ENCODE results near the gene TMEM26. TPM values are rescaled to one million over a fixed set of nuclear protein-coding genes. Genes with fewer than 3 reads are reported as not detected.

The TMEM26 gene
- total RNA-seq, 1 experiment from 2014 or later, result not detected

- no TSS peak for BruUV-seq (replicated peaks)
- TF ChIP-seq CTCF (conservative IDR thresholded peaks at IDR 0.05; ENCODE audit: low read depth, low read length) (no peak), EZH2 (IDR thresholded peaks at IDR 0.05; ENCODE audit: low read length, unreplicated experiment) (no peak), EZH2phosphoT487 (IDR thresholded peaks at IDR 0.05; ENCODE audit: borderline replicate concordance, low read length) (no peak)
- ChIA-PET POLR2A (ENCODE audit: unreplicated experiment) (no interaction called here), CTCF (interaction anchor here (0.5 to 0.6 kb wide), 2 partner anchors 116 to 219 kb away, joined by 4 to 11 read pairs; no protein-coding TSS in a partner anchor)
- no peak overlapping the region for H2AFZ ChIP-seq (ENCODE audit: low read length)
- H3K79me2 ChIP-seq (ENCODE audit: low read length), result no peaks in the 10 kb centered on the region
- intact Hi-C loops (cut with micrococcal nuclease), result loop anchor here (5.0 kb wide), 1 partner anchor 33 kb away; no protein-coding TSS in a partner anchor
- H3K27me3 ChIP-seq (ENCODE audit: low read length), result no peaks in the 10 kb centered on the region
- DNase-seq (peak; percentile 96), ATAC-seq (peak; percentile 99)
- no peaks in the 10 kb centered on the region for H3F3A ChIP-seq (ENCODE audit: low read length, unreplicated experiment)
- no peaks in the 10 kb centered on the region for H3K9me3 ChIP-seq (ENCODE audit: low read length)
- no peak overlapping the region for H3K9ac ChIP-seq (ENCODE audit: low read length)
- H3K4me3 ChIP-seq (ENCODE audit: low read length), result no peak overlapping the region
- H4K20me1 ChIP-seq (ENCODE audit: low read length), result no peaks in the 10 kb centered on the region
- no peak overlapping the region for H3K27ac ChIP-seq (ENCODE audit: low read length)
- no peaks in the 10 kb centered on the region for H3K9me2 ChIP-seq (replicated peaks; ENCODE audit: low read length)
- peak overlapping the region; percentile 34 for H3K4me2 ChIP-seq (ENCODE audit: low read length)
- H3K36me3 ChIP-seq (ENCODE audit: low read depth, low read length), result no peaks in the 10 kb centered on the region
- H3K4me1 ChIP-seq (ENCODE audit: insufficient read depth, low read length), result peaks cover 13% of the 10 kb centered on the region
These were observed 88.6 kb downstream of the TMEM26 start for GRCh38 chr10:61364619-61365018.

GRCh38 chr10:61363006-61363405 is 90.2 kb downstream of the TMEM26 start:
- ATAC-seq, result no peak
- no peaks in the 10 kb centered on the region for H3K9me2 ChIP-seq (replicated peaks; ENCODE audit: low read length)
- intact Hi-C loops (cut with micrococcal nuclease), result loop anchor here (5.0 kb wide), 1 partner anchor 34 kb away; no protein-coding TSS in a partner anchor
- POLR2A ChIA-PET (ENCODE audit: unreplicated experiment), result no interaction called here
- no peak for TF ChIP-seq EZH2phosphoT487 (IDR thresholded peaks at IDR 0.05; ENCODE audit: borderline replicate concordance, low read length)
- TF ChIP-seq CTCF (conservative IDR thresholded peaks at IDR 0.05; ENCODE audit: low read depth, low read length), result no peak
- TF ChIP-seq EZH2 (IDR thresholded peaks at IDR 0.05; ENCODE audit: low read length, unreplicated experiment), result no peak
- H4K20me1 ChIP-seq (ENCODE audit: low read length), result no peaks in the 10 kb centered on the region
- H3K9me3 ChIP-seq (ENCODE audit: low read length), result no peaks in the 10 kb centered on the region
- H2AFZ ChIP-seq (ENCODE audit: low read length), result no peak overlapping the region
- BruUV-seq (replicated peaks), result no TSS peak
- H3K36me3 ChIP-seq (ENCODE audit: low read depth, low read length), result no peaks in the 10 kb centered on the region
- H3K4me1 ChIP-seq (ENCODE audit: insufficient read depth, low read length), result peaks cover 13% of the 10 kb centered on the region
- no peaks in the 10 kb centered on the region for H3K79me2 ChIP-seq (ENCODE audit: low read length)
- CTCF ChIA-PET, result no interaction called here
- no peak overlapping the region for H3K4me3 ChIP-seq (ENCODE audit: low read length)
- H3K27ac ChIP-seq (ENCODE audit: low read length), result no peak overlapping the region
- DNase-seq, result no peak
- H3F3A ChIP-seq (ENCODE audit: low read length, unreplicated experiment), result no peaks in the 10 kb centered on the region
- H3K27me3 ChIP-seq (ENCODE audit: low read length), result no peaks in the 10 kb centered on the region
- no peak overlapping the region for H3K4me2 ChIP-seq (ENCODE audit: low read length)
- H3K9ac ChIP-seq (ENCODE audit: low read length), result no peak overlapping the region

GRCh38 chr10:61359452-61359851 is 93.7 kb downstream of the TMEM26 start:
- Histone ChIP-seq H3K36me3 (ENCODE audit: low read depth, low read length) (no peaks in the 10 kb centered on the region), H2AFZ (ENCODE audit: low read length) (no peak overlapping the region), H3K9me2 (replicated peaks; ENCODE audit: low read length) (no peaks in the 10 kb centered on the region), H3F3A (ENCODE audit: low read length, unreplicated experiment) (no peaks in the 10 kb centered on the region), H3K4me2 (ENCODE audit: low read length) (no peak overlapping the region), H3K9me3 (ENCODE audit: low read length) (no peaks in the 10 kb centered on the region), H3K79me2 (ENCODE audit: low read length) (no peaks in the 10 kb centered on the region), H4K20me1 (ENCODE audit: low read length) (no peaks in the 10 kb centered on the region), H3K27ac (ENCODE audit: low read length) (no peak overlapping the region), H3K4me3 (ENCODE audit: low read length) (no peak overlapping the region), H3K27me3 (ENCODE audit: low read length) (no peaks in the 10 kb centered on the region), H3K9ac (ENCODE audit: low read length) (no peak overlapping the region), H3K4me1 (ENCODE audit: insufficient read depth, low read length) (peaks cover 5% of the 10 kb centered on the region)
- CTCF ChIA-PET, result no interaction called here
- no peak for TF ChIP-seq CTCF (conservative IDR thresholded peaks at IDR 0.05; ENCODE audit: low read depth, low read length)
- no peak for TF ChIP-seq EZH2 (IDR thresholded peaks at IDR 0.05; ENCODE audit: low read length, unreplicated experiment)
- POLR2A ChIA-PET (ENCODE audit: unreplicated experiment), result no interaction called here
- intact Hi-C loops (cut with micrococcal nuclease), result no loop called here
- BruUV-seq (replicated peaks), result no TSS peak
- DNase-seq (no peak), ATAC-seq (no peak)
